Mesenteric fat pad (tissue), 1 donor: ENCODE measurements around the gene TCP11L1. TPM values are rescaled to one million over a fixed set of nuclear protein-coding genes. Genes with fewer than 3 reads are reported as not detected.

Source experiments
- DNase-seq: peaks from one replicate; pipeline ENCODE4 v3.0.0-alpha.2; 2020; ENCODE audit warnings: low spot score
- long read RNA-seq: library from polyadenylated mRNA; unstranded; transcript quantifications from one replicate; pipeline ENCODE4 v2.0.0, GENCODE V29; 2020
- total RNA-seq: library from RNA; stranded (reverse); fragmentation: NEBNext Ultra II Directional; extraction: Animal tissue kit (Norgen Biotek cat#: 25700); gene quantifications from one replicate; pipeline ENCODE4 v1.2.1, GENCODE V29; 2021
- donor health status: DM: yes; HTN: yes; CAD: no.

Gene TCP11L1, protein sequence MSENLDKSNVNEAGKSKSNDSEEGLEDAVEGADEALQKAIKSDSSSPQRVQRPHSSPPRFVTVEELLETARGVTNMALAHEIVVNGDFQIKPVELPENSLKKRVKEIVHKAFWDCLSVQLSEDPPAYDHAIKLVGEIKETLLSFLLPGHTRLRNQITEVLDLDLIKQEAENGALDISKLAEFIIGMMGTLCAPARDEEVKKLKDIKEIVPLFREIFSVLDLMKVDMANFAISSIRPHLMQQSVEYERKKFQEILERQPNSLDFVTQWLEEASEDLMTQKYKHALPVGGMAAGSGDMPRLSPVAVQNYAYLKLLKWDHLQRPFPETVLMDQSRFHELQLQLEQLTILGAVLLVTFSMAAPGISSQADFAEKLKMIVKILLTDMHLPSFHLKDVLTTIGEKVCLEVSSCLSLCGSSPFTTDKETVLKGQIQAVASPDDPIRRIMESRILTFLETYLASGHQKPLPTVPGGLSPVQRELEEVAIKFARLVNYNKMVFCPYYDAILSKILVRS
- total RNA-seq: 21.2 TPM
- long read RNA-seq, transcript TCP11L1-201 (10 exons, 2,817 nt): major isoform, 16 of 36 reads
- long read RNA-seq, partial matches to known transcripts: 1 of 36 reads
- long read RNA-seq, other reads (novel, unspliced or antisense): 14 of 36 reads

DNA sequence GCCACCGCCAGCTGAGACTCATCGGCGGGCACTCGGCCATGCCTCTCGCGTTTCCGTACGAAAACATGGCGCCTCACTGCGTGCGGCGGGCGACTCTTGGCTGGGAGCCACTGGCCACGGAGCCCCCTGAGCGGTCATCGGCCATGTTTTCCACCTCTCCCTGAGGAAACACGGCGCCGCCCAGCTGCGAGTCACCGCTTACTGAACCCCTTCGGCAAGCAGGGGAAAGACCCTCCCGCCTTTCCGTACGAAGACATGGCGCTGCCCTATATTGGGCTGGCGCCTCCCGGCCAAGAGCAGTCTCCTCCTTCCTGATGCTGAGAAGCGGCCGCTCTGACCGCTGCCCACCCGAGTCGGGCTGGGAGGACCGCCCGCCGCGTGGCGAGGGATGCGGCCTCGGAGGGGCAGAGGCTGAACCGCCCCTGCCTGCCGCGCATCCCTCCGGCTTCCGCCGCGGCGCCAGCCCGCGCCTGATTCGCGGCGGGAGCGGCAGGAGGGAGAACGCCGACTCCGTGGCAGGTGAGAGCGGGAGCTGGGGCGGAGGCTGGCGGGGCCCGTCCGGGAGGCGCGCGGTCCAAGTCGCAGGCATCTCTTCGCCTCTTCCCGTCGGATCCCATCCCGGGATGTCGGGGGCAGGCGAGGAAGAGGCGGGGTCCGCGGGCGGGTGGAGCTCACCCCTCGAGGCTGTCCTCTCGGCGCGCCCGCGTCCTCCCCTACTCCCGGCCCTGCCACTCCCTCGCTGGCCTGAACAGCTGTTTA lies at the start of gene TCP11L1:
TSS of gene TCP11L1 (plus strand) at position 299 of the 759 bp plus-strand sequence. CDS start 4,202 bp downstream, outside the sequence.
- DNase-seq: peak; percentile 97

DNA sequence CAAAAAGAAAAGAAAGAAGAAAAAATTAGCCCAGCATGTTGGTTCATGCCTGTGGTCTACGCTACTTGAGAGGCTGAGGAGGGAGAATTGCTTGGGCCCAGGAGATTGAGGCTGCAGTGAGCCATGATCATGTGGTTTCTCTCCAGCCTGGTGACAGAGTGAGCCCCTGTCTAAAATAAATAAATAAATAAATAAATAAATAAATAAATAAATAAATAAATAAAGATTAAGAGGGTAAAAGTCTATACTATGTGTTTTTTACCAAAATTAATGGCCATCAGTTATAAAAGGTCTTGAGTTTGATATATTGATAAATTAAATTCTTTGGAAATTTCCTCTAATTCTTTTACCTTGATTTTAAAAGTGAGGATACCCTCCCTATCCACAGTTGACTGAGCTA lies 48.9 kb upstream of the TCP11L1 start:
- DNase-seq: no peak

DNA sequence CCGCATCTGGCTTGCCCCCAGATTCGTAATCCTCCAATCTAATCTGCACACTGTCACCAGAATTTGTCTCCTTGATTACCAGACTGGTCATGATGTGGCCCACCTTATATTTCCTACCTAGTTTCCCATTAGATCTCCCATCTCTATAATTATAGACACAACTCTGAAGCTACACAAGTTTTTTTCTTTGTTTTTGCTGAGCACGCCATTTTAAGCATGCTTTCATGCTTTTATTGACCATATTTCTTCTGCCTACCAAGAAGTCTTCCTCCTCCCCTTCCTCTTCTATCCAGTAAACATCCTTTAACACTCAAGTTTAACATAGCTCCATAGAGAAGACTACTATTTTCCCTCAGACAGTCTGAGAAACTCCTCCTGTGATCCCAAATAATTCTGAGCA lies 47.9 kb upstream of the TCP11L1 start:
- no peak for DNase-seq

DNA sequence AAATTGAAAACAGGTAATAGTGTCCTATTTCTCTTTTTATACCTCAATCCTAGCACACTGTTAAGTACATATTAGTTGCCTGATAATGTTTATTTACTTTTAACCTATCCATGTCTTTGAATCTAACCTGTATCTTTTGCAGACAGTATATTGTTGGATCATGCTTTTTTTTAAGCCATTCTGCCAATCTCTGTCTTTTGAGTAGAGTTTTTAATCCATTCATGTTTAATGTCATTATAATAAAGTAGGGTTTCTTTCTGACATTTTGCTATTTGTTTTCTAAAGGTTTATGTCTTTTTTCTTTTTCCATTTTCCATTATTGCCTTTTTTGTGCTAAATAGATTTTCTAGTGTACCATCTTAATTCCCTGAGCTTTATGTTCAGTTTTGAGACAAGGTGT lies 47.5 kb upstream of the TCP11L1 start:
- DNase-seq: no peak

DNA sequence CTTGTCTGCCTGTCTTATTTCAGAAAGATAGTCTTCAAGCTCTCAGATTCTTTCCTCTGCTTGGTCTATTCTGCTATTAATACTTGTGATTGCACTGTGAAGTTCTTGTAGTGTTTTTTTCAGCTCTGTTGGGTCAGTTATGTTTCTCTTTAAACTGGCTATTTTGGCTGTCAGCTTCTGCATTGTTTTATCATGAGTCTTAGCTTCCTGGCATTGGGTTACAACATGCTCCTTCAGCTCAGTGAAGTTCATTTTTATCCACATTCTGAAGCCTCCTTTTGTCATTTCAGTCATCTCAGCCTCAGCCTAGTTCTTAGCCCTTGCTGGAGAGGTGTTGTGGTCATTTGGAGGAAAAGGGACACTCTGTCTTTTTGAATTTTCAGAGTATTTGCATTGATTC lies 39.2 kb upstream of the TCP11L1 start:
- DNase-seq: no peak

DNA sequence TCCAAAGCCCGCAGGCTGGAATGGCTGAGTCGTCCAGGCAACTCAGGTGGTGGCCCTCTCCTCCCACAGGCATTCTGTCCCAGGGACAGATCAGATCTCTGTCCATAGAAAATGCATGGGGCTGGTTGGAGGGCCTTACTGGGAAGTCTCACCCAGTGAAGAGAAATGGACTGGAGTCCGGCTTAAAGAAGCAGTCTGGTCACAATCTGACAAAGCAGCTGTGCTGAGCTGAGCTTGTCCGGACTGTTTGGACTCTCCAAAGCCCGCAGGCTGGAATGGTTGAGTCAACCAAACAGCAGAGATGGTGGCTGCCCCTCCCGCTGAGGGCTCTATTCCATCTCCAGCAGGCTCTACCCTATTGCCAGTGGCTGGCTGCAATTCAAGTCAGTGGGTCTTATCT lies 38.1 kb upstream of the TCP11L1 start:
- no peak for DNase-seq

DNA sequence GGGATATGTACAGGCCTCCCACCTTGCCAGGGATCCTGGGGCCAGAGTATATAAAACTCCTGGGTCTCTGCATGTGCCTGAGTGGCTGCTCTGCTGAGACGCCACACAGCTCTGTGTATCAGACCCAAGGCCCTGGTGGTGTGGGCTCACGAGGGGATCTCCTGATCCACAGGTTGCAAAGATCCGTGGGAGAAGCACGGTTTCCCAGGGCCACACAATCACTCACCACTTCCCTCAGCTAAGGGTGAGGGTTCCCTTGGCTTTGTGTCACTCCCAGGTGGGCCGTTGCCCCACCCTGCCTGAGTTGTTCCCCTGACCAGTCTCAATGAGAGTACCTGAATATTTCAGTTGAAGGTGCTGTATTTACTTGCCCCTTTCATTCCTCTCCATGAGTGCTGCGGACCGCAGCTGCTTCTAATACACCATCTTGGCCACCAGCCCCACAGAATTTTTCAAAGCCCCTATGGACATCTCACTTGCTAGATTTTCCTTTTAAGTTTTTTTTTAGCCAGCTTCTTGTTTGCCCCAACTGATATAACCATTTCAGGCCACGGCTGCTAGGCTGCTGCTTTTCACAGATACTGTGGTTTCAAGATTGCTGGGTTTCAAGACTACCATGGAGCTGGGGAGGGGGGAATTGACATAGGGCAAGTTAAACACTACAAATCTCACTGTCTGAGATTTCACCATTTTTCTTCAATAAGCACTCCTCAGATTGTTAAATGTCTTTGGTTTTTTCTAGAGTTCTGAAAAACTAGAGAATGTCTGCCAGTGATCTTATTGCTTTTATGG lies 37.4 kb upstream of the TCP11L1 start:
- no peak for DNase-seq

DNA sequence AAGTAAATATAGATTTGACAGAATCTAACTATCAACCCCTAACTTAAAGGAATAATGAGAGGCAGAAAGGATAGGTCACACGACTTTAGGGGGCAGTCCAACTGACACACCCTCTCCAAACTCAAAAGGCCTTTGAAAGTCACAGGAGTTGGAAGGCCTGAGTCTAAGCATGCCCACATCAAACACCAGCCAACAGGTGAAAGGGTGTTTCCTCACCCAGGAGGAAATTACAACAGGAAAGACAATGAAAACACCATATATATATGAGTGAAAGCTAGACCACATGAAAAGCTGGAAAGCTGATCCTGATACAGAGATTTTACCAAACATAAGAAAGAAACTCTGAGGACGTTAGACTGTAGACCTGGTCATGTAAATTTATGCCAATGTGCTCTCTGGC lies 34.2 kb upstream of the TCP11L1 start:
- no peak for DNase-seq

DNA sequence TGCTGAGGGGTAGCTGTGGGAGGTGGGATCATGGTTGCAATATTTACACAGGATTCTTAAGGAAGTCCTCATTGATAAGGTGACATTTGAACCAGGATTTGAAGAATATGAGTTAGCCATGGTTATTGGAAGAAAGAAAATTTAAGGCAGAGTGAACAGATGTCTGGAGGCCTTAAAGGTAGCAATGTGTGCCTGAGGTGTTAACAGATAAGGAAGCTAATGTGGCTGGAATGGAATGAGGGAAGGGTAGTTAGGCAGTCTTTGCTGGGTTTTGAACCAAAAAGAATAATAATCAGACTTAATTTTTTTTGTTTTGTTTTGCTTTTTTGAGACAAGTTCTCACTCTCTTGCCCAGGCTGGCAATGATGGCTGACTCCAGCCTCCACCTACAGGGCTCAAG lies 33.4 kb upstream of the TCP11L1 start:
- DNase-seq: no peak

DNA sequence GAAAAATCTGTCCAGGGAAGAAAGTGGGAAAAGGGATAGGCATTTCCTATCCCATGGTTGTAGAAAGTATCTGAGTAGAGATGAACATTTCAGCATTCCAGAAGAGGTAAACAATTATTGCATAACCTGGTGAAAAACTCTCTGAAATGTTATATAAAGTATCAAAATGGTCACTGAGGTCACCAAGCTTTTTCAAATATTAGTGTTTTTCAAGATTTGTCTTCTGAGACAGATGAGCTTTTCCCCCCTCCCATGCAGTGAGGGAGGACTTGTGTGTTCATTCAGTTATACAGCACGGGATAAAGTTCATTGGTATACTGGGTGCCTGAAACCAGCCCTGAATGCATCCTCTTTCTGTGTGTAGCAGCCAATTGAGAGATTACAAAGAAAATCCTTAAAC lies 25.6 kb upstream of the TCP11L1 start:
- no peak for DNase-seq

DNA sequence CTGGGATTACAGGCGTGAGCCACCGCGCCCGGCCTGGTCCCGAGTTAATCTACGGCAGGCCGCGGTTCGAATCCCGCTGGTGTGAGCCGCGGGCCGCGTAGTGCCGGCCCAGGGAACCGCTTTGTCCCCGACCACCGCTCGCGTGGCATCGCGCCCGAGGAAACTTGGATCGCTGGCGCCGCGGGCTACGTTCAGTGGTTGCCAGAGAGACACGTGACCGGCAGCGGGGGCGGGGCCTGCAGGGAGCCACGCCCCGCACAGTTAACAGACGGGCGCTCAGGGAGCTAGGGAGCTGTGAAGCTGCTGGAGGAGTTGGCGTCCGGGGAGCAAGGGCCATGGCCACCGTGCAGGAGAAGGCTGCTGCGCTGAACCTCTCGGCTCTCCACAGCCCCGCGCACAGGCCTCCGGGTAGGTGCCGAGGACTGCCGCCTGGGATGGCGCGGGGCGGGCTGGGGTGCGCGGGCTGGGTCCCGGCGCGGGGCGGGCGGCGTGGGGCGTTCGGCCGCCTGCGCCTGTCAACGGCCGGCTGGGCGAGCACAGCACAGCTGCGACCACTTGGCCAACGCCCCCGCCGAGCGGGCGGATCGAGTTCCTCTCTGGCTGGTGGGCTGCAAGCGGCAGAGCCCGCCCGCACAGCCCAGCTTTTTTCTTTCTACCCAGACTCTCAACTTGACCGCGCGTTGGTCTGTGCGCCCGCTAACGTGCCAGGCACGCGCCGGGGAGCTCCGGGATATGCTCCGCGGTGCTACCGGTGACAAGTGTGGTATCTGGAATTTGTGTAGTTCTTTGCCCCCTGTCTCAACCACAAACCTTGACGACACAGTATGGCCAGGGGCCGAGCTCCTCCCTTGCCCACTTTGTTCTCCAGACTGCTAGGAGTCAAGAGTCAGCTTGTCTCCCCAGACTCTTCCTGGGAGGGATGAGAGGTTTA lies 23.5 kb upstream of the TCP11L1 start, which contains the start of gene DEPDC7:
TSS of gene DEPDC7 (plus strand) at position 258 of the 931 bp plus-strand sequence. CDS start at position 336, 78 bp downstream.
- peak; percentile 93 for DNase-seq

DNA sequence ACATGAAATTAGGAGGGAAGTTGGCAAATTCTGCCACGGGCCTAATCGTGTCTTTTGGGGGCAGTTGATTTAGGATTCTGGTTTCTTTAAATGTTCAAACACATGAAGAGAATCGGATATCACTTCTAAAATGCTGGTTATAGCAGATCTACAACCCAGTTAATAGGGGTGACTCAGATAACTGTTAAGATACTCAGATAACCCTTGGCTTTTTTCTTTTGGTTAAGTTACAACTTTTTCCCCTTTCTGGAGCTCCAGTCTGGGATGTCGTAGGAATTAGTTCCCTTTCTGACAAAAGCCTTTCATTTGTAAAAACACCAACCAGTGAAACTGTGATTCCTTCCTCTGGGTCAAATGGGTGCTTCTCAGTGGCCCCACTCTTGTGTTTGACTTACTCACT lies 22.7 kb upstream of the TCP11L1 start:
- DNase-seq: no peak

DNA sequence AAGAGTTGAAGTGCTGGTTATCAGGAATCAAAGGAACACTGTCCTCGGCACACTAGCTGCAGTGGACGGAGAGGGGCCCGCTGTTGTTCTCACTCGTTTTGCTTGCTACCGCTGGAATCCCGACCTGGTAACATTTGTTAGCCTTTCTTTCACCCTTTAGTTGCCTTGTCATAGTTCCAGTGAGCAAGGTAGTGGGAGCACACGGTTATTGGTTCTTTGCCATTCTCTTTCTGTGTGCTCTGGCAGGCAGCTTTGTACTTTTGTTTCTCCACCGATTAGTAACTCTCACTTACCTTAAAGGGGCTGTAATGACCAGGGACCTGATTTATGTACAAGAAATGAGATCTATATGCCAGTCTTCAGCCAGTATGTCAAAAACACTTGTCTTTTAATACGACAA lies 21.9 kb upstream of the TCP11L1 start:
- no peak for DNase-seq

DNA sequence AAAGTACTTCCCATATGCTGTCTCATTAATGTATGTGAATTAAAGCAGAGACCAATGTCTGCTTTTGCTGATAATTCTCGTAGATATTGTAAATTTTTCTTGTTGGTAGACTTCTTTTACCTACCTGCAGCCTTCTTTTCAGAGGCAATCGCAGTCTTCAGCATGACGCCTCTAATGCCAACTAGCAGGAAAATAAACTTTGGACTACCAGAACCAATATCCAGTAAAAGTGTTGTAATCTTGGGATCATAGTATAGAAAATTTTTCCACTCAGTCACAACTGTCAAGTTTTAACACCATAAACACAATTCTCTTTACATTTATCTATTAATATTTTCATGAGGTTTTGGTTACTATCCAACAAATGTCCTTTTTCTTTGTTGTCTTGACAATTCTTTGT lies 21.4 kb upstream of the TCP11L1 start:
- DNase-seq: no peak

DNA sequence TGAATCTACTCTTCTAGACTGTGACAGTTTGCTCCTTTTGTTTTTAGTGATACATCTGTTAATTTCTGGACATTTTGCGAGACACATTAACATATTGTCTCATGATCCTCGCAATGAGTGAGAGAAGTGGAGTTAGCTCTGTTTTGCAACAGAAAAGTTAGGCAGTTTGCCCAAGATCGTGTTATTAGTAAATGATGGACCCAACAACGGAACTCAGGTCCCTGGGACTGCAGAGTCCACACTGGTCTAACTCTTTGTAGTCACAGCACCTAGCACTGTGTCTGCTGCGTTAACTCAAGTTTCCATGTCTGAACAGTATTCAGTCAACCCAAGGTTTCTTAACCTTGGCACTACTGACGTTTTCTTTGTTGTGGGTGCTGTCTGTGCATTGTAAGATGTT lies 20.5 kb upstream of the TCP11L1 start:
- no peak for DNase-seq

DNA sequence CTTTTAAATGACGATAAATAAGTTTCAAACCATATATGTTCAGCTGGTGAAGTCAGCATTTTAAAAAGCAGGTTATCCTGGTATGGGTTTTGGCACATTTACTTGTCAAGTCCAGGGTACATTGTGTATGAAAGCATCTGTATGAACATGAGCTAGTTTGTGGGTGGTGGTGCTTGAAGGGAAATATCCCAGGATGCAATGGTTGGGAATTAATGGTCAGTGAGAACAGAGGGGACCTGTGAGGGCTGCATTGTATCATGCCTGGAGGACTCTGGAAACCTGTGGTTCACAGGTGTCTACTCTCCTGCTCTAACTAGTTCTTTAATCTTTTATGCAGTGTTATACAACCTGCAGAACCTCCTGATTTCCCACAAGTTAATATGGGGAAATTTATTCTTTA lies 17.9 kb upstream of the TCP11L1 start:
- DNase-seq: no peak

DNA sequence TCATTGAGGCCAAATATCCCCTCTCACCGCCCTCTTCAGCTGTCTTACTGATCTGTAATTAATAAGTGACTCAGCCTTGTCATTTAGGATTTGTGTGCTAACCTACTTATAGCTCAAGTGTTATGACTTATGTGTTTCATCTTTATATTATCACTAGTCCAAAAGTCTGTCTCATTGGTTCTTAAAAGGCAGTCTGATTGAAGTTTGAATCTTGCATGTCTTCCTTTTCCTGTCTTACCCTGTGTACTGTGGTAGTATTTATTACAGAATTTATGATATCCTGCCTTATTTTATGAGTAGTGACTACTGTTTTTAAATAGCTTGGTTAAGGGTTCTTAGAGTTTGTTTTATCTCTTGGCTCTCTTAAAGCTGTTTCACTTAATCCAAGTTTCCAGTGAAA lies 17.4 kb upstream of the TCP11L1 start:
- no peak for DNase-seq

DNA sequence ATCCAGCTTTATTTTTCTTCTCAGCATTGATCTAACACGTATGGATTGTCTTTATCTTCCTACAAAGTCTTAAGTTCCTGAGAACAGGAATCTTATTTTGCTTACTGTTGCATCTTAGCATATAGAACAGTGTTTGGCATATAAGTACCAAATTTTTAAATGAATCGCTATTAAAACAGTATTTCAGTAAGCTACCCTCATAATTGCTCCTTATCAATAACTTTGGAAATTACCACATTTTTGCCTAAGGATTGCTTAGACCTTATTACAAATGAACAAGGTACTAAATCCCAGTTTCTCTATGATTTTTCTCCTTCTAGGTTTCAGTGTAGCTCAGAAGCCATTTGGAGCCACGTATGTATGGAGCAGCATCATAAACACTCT lies 14.0 kb upstream of the TCP11L1 start:
- no peak for DNase-seq

DNA sequence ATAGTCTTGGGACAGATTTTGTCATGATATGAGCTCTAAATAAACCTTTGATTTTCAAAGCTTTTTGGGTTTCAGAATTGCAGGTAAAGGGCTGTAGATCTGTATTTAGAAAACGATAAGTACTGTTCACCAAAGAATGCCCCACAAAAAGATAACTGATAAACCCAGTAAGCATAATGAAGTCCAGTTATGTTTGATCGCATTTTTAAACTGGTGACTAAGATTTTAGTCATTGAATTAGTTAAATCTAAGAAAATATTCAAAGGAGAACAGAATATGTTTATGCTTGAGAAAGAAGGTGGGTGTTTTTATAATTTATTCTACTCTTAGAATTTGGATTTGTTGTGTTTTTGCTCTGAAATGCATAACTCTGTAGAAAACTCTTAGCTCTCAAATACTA lies 12.1 kb upstream of the TCP11L1 start:
- DNase-seq: no peak

DNA sequence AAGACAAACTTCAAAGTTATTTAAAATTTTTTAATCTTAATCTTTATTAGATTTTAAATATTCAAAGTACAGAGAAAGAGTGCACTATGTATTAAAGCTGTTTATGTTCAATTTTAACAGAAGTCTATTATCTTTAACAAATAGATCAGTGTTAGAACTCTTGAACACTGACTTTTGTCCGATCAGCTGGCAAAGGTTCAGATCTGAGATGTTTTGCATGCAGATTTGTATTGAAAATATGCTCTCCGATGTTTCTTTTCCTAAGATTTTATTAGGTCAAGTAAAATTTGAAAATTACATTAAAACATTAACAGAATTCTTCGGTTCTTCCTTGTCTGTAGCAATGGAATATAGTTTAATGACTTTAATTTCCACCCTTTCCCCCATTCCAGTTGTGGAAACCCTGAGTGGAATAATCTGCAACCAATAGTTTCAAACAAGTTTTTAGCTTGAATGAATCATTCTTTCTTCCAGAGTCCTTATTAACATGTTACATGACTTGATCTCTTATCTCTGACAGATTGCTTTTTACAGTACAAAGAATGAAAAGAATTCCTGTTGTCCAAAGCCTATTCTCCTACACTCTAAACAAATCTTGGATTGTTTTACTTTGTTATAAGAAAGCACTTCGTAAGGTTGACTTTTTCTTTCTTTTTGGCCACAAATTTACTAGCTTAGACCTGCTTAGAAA lies 11.4 kb upstream of the TCP11L1 start:
- no peak for DNase-seq
